Common myeloid progenitor, CD34-positive (primary cell): ENCODE results near the gene CEP112.
"Not testable (repeated sequence)": the region's sequence is repeated elsewhere in the genome, so short reads cannot be mapped to it uniquely, and the experiment has no call there.

Experiments used
- CTCF ChIA-PET: fragments of 350-600 bp; sonication (Branson Sonifier 250); formaldehyde crosslinking; loops from one replicate; lab custom pipeline; 2021; ENCODE audit warnings: antibody characterized with exemption; lab: Charles Lee
- POLR2A ChIA-PET: fragments of 350-600 bp; sonication (Branson Sonifier 250); formaldehyde crosslinking; loops from one replicate; lab custom pipeline; 2021; ENCODE audit warnings: antibody characterized with exemption; lab: Charles Lee
- DNase-seq, 3 donors: peaks; one replicate each; pipeline versions ENCODE4 v3.0.0 to v3.0.0-alpha.2; 2013
- H3K27ac ChIP-seq, 2 experiments: 1 replicate in 1 of 2; 2 replicates in 1 of 2; pipeline ENCODE4 v1.7.0; 2013; ENCODE audit warnings: inconsistent platforms in 2 of 2, low read length in 2 of 2, mild to moderate bottlenecking in 2 of 2, low read depth in 1 of 2, moderate library complexity in 1 of 2; ENCODE audit not compliant: severe bottlenecking in 2 of 2, insufficient read depth in 1 of 2, poor library complexity in 1 of 2
- H3K27me3 ChIP-seq, 5 experiments: replicated peaks in 2 of 5; 1 replicate in 3 of 5; 2 replicates in 2 of 5; pipeline versions ENCODE4 v1.6.1 to v1.7.0; 2013; ENCODE audit warnings: low read length in 4 of 5, mild to moderate bottlenecking in 2 of 5, moderate library complexity in 2 of 5, inconsistent platforms in 1 of 5; ENCODE audit not compliant: insufficient read depth in 5 of 5, control insufficient read depth in 4 of 5
- H3K36me3 ChIP-seq, 4 experiments: 1 replicate in 2 of 4; 2 replicates in 2 of 4; pipeline versions ENCODE4 v1.6.1 to v1.7.0; 2013; ENCODE audit warnings: low read length in 3 of 4, control low read depth in 1 of 4, mild to moderate bottlenecking in 1 of 4; ENCODE audit not compliant: control insufficient read depth in 4 of 4, insufficient read depth in 4 of 4
- H3K4me1 ChIP-seq, 4 experiments: 1 replicate in 3 of 4; 2 replicates in 1 of 4; pipeline versions ENCODE4 v1.6.1 to v1.7.1; 2013; ENCODE audit warnings: low read length in 3 of 4, mild to moderate bottlenecking in 3 of 4, control low read depth in 1 of 4, inconsistent platforms in 1 of 4, moderate library complexity in 1 of 4; ENCODE audit not compliant: control insufficient read depth in 4 of 4, insufficient read depth in 4 of 4; ENCODE audit errors: control extremely low read depth in 1 of 4
- H3K4me3 ChIP-seq, 7 experiments: 1 replicate in 4 of 7; 2 replicates in 3 of 7; pipeline versions ENCODE4 v1.5.1 to v1.7.0; 2013; ENCODE audit warnings: mild to moderate bottlenecking in 7 of 7, low read length in 6 of 7, moderate library complexity in 6 of 7, inconsistent platforms in 2 of 7, low read depth in 2 of 7, control low read depth in 1 of 7; ENCODE audit not compliant: insufficient read depth in 4 of 7, control insufficient read depth in 1 of 7; ENCODE audit errors: extremely low read depth in 1 of 7
- H3K9me3 ChIP-seq, 5 experiments: 1 replicate in 4 of 5; 2 replicates in 1 of 5; pipeline versions ENCODE4 v1.6.1 to v1.7.1; 2013; ENCODE audit warnings: low read length in 4 of 5, mild to moderate bottlenecking in 2 of 5, inconsistent platforms in 1 of 5, low read depth in 1 of 5, moderate library complexity in 1 of 5; ENCODE audit not compliant: control insufficient read depth in 4 of 5, insufficient read depth in 2 of 5; ENCODE audit errors: control extremely low read depth in 1 of 5
- WGBS: methylation state at CpG from one replicate; pipeline ENCODE4 v1.1.5; 2013; ENCODE audit not compliant: insufficient coverage; 5-methylcytosine and 5-hydroxymethylcytosine counted together

Gene CEP112

DNA sequence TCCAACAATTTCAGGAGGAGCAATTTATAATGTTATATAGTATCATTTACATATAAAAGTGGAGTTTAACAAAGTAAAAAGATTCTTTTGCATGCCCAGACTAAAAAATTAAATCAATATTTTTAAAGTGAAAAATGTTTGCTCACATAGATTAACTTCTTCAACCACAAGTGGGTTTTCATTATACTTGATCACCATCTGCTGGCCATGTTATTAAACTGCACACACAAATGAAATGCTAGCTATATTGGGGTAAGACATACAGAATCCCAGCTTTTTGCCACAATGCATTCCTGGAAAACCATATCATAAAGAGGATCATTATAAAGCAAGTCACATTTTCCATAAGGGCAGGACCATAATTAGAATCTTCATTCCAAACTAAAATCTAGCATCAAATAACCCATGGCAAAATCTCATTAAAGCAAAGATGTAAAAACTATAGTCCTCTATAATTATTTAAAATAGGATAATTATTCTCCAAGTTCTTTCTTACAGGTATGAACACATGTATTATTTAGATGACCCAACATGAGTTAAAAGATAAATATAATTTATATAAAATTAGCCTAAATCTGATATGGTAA is 26.3 kb downstream of the CEP112 start:
- Histone ChIP-seq H3K4me1 (no peaks in the 10 kb centered on the region), H3K36me3 (no peaks in the 10 kb centered on the region), H3K4me3 (no peak overlapping the region), H3K27ac (no peak overlapping the region), H3K9me3 (no peaks in the 10 kb centered on the region), H3K27me3 (no peaks in the 10 kb centered on the region)
- ChIA-PET POLR2A (no interaction called here), CTCF (interaction anchor here (1.0 to 5.2 kb wide), 7 partner anchors 11 to 942 kb away, joined by 3 to 45 read pairs (median 4); no protein-coding TSS in a partner anchor)
- peak; percentile 54 to 71 (median 59) for DNase-seq

DNA sequence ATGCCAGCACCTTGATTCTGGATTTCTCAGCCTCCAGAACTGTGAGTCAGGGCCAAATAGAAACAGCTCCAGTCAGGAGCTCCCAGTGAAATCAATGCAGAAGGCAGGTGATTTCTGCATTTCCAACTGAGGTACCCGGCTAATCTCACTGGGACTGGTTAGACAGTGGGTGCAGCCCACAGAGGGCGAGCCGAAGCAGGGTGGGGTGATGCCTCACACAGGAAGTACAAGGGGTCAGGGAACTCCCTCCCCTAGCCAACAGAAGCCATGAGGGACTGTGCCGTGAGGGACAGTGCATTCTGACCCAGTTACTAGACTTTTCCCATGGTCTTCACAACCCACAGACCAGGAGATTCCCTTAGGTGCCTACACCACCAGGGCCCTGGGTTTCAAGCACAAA is 36.9 kb downstream of the CEP112 start:
- H3K9me3 ChIP-seq, H3K4me3 ChIP-seq, DNase-seq, POLR2A ChIA-PET, H3K4me1 ChIP-seq, CTCF ChIA-PET, H3K36me3 ChIP-seq, H3K27me3 ChIP-seq, H3K27ac ChIP-seq: not testable (repeated sequence)
- 100% methylated on average over 3 of the region's 4 CpGs for WGBS

DNA sequence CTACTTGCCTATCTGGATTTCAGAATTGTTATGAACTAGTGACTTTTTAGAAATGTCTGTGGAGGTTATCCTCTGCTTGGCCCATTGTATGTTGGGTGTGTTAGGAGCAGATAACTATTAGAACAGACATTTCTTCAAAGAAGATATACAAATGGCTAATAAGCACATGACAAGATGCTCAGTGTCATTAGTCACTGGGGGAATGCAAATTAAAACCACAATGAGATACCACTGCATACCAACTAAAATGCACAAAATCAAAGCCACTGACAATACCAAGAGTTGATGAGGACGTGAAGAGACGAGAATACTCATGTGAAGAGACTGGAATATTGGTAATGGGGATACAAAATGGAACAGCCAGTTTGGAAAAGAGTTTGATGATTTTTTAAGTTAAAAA is 39.2 kb downstream of the CEP112 start:
- ChIA-PET CTCF (no interaction called here), POLR2A (no interaction called here)
- H3K4me1 ChIP-seq, result no peaks in the 10 kb centered on the region
- no peak for DNase-seq
- no peak overlapping the region for H3K4me3 ChIP-seq
- H3K27me3 ChIP-seq, result no peaks in the 10 kb centered on the region
- no peaks in the 10 kb centered on the region for H3K36me3 ChIP-seq
- WGBS, result no CpG with 5 or more reads among the region's 2 CpGs
- no peak overlapping the region for H3K27ac ChIP-seq
- H3K9me3 ChIP-seq, result no peaks in the 10 kb centered on the region

DNA sequence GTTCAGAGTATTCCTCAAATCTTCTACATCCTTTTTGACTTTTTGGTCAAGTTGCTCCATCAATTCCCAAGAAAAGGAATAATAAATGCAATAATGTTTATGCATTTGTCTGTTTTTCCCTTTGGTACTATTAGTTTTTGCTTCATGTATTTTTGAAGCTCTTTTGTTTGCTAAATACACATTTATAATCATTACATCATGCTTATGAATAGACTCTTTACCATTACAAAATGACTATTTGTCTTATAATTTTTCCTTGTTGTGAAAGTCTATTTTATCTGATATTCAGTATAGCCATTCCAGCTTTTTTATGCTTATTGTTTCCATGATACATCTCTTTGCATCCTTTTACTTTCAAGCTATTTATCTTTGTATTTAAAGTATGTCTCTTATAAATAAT is 41.2 kb downstream of the CEP112 start:
- Histone ChIP-seq H3K4me3 (no peak overlapping the region), H3K36me3 (no peaks in the 10 kb centered on the region), H3K27me3 (no peaks in the 10 kb centered on the region), H3K9me3 (no peaks in the 10 kb centered on the region), H3K27ac (no peak overlapping the region), H3K4me1 (no peaks in the 10 kb centered on the region)
- ChIA-PET POLR2A (no interaction called here), CTCF (no interaction called here)
- no peak for DNase-seq

DNA sequence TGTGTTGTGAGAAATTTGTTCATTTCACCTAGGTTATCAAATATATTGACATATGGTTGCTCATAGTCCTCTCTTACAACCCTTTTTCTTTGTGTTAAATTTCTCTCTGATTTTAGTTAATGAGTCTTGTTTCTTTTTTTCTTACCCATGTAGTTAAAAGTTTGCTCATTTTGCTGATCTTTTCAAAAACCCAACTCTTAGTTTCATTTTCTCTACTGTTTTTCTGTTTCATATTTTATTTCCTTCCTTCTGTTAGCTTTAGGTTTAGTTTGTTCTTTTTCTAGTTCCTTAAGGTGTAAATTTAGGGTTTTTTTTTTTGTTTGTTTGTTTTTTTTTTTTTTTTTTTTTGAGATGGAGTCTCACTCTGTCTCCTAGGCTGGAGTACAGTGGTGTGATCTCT is 42.4 kb downstream of the CEP112 start:
- H3K4me1 ChIP-seq, result no peaks in the 10 kb centered on the region
- H3K9me3 ChIP-seq, result no peaks in the 10 kb centered on the region
- POLR2A ChIA-PET, result no interaction called here
- no peak overlapping the region for H3K4me3 ChIP-seq
- no peaks in the 10 kb centered on the region for H3K36me3 ChIP-seq
- no peak for DNase-seq
- no peak overlapping the region for H3K27ac ChIP-seq
- CTCF ChIA-PET, result no interaction called here
- H3K27me3 ChIP-seq, result no peaks in the 10 kb centered on the region

DNA sequence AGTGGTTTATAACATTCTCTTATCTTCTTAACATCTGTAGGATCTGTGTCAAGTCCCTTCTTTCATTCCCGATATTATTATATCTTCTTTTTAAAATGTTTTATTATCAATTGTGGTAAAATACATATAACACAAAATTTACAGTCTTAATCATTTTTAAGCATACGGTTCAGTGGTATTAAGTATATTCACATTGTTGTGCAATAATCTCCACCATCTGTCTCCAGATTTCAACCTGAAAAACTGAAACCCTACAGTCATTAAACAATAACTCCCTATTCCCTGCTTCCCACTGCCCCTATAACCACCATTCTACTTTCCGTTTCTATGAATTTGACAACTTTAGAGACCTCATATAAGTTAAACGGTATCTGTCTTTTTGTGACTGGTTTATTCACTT is 45.5 kb downstream of the CEP112 start:
- no peak overlapping the region for H3K27ac ChIP-seq
- ChIA-PET POLR2A (no interaction called here), CTCF (no interaction called here)
- no peak for DNase-seq
- no peaks in the 10 kb centered on the region for H3K36me3 ChIP-seq
- H3K4me1 ChIP-seq, result no peaks in the 10 kb centered on the region
- H3K27me3 ChIP-seq, result no peaks in the 10 kb centered on the region
- H3K4me3 ChIP-seq, result no peak overlapping the region
- 100% methylated on average over 2 of the region's 4 CpGs for WGBS
- H3K9me3 ChIP-seq, result no peaks in the 10 kb centered on the region

DNA sequence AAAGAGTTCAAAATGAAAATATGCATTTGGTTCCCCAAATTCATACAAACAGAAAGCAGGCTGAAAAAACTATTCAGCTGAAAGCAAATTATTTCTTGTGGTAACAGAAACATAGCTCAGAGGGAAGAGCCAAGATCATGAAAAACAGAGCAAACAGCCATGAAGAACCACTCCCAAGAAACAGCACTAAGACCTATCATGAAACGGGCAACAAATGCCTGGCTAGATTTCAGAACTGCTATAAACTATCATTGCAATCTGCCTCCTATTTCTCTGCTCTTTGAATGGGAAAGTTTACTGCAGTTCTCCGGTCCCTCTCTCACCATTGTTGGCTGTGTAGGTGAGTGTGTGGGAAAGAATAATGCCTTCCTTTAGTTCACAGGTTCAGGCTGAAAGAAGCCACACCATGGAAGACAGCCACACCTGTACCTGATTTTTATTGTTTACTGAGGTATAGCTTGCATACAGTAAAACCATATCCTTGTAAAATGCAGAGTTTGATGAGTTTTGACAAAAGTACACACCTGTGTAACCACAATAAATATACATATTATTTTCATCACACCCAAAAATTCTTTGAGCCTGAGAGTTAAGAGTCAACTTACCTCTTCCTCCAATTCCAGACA is 48.2 kb downstream of the CEP112 start:
- CTCF ChIA-PET, result no interaction called here
- H3K4me1 ChIP-seq, result no peaks in the 10 kb centered on the region
- no peaks in the 10 kb centered on the region for H3K27me3 ChIP-seq
- DNase-seq, result no peak
- POLR2A ChIA-PET, result no interaction called here
- no peaks in the 10 kb centered on the region for H3K9me3 ChIP-seq
- H3K36me3 ChIP-seq, result no peaks in the 10 kb centered on the region
- 100% methylated on average over 1 of the region's 2 CpGs for WGBS
- H3K4me3 ChIP-seq, result no peak overlapping the region
- H3K27ac ChIP-seq, result no peak overlapping the region
